Neural crest cell (in vitro differentiated cells): ENCODE data around the gene DGCR2. TPM values are rescaled to one million over a fixed set of nuclear protein-coding genes. Genes with fewer than 3 reads are reported as not detected.
A peak's percentile ranks its signal among the peaks of the same experiment; 100 is the strongest.
"Not testable (repeated sequence)": the region's sequence is repeated elsewhere in the genome, so short reads cannot be mapped to it uniquely, and the experiment has no call there.

ENCODE experiments used
- DNase-seq: peaks from one replicate; pipeline ENCODE4 v3.0.0; 2021; ENCODE audit warnings: low read depth, mixed read lengths, low spot score
- H3K27ac Mint-ChIP-seq: one replicate; pipeline ENCODE4 v1.8.0; 2021; ENCODE audit warnings: mild to moderate bottlenecking, mixed read lengths; ENCODE audit not compliant: unreplicated experiment
- H3K27me3 Mint-ChIP-seq: 2 replicates; pipeline ENCODE4 v1.8.0; 2021; ENCODE audit warnings: low read depth, mild to moderate bottlenecking, mixed read lengths
- H3K36me3 Mint-ChIP-seq: 2 replicates; pipeline ENCODE4 v1.8.0; 2021; ENCODE audit warnings: low read depth, mild to moderate bottlenecking, mixed read lengths
- H3K4me1 Mint-ChIP-seq: 2 replicates; pipeline ENCODE4 v1.8.0; 2021; ENCODE audit warnings: mixed read lengths
- H3K4me3 Mint-ChIP-seq: one replicate; pipeline ENCODE4 v1.8.0; 2021; ENCODE audit warnings: mild to moderate bottlenecking, mixed read lengths
- H3K9me3 Mint-ChIP-seq: 2 replicates; pipeline ENCODE4 v1.8.0; 2021; ENCODE audit warnings: mixed read lengths
- total RNA-seq: library from RNA; stranded (reverse); gene quantifications from 2 replicates; pipeline ENCODE4 v1.2.1, GENCODE V29; 2021
- TF ChIP-seq, protein P1 (sequence below): fragments of 200-600 bp; sonication (generic); conservative IDR thresholded peaks from 2 replicates; pipeline ENCODE4 v1.5.0; 2021; ENCODE audit warnings: antibody characterized with exemption, mild to moderate bottlenecking

The DGCR2 gene
- total RNA-seq, 1 donor from 2014 or later: 91.6 TPM

- DNase-seq: no peak
- TF ChIP-seq, protein P1, sequence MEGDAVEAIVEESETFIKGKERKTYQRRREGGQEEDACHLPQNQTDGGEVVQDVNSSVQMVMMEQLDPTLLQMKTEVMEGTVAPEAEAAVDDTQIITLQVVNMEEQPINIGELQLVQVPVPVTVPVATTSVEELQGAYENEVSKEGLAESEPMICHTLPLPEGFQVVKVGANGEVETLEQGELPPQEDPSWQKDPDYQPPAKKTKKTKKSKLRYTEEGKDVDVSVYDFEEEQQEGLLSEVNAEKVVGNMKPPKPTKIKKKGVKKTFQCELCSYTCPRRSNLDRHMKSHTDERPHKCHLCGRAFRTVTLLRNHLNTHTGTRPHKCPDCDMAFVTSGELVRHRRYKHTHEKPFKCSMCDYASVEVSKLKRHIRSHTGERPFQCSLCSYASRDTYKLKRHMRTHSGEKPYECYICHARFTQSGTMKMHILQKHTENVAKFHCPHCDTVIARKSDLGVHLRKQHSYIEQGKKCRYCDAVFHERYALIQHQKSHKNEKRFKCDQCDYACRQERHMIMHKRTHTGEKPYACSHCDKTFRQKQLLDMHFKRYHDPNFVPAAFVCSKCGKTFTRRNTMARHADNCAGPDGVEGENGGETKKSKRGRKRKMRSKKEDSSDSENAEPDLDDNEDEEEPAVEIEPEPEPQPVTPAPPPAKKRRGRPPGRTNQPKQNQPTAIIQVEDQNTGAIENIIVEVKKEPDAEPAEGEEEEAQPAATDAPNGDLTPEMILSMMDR: no peak
- Mint-ChIP-seq H3K4me1 (peaks cover 20% of the 10 kb centered on the region), H3K9me3 (no peaks in the 10 kb centered on the region), H3K36me3 (no peaks in the 10 kb centered on the region), H3K4me3 (peak overlapping the region; percentile 69), H3K27me3 (peaks cover 81% of the 10 kb centered on the region), H3K27ac (no peak overlapping the region)
Measured at GRCh38 chr22:19167106-19167869, 45.1 kb upstream of the DGCR2 start.

DNA sequence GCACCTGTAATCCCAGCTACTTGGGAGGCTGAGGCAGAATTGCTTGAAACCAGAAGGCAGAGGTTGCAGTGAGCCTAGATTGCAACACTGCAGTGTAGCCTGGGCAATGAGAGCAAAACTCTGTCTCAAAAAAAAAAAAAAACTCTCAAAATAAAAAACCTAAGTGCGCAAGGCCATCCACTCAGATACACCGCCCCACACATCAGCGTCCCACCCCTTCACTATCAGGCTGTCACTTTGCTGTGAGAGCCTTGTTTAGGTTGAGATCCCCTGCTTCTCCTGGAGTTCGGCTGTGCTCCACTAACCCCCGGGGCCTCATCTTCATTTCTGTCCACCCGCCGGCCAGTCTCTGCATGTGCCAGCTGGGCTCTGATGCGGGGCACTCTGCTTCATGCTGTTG, 44.2 kb upstream of the DGCR2 start:
- Mint-ChIP-seq H3K27ac (no peak overlapping the region), H3K4me3 (no peak overlapping the region), H3K9me3 (no peaks in the 10 kb centered on the region), H3K36me3 (no peaks in the 10 kb centered on the region), H3K27me3 (peaks cover 84% of the 10 kb centered on the region), H3K4me1 (peaks cover 16% of the 10 kb centered on the region)
- TF ChIP-seq, protein P1: no peak
- no peak for DNase-seq

- Mint-ChIP-seq H3K27me3 (peaks cover 77% of the 10 kb centered on the region), H3K4me1 (peaks cover 9% of the 10 kb centered on the region), H3K36me3 (no peaks in the 10 kb centered on the region), H3K27ac (no peak overlapping the region), H3K4me3 (no peak overlapping the region), H3K9me3 (no peaks in the 10 kb centered on the region)
- no peak for DNase-seq
- TF ChIP-seq, protein P1: no peak
Measured at GRCh38 chr22:19164425-19164824, 42.2 kb upstream of the DGCR2 start.

DNA sequence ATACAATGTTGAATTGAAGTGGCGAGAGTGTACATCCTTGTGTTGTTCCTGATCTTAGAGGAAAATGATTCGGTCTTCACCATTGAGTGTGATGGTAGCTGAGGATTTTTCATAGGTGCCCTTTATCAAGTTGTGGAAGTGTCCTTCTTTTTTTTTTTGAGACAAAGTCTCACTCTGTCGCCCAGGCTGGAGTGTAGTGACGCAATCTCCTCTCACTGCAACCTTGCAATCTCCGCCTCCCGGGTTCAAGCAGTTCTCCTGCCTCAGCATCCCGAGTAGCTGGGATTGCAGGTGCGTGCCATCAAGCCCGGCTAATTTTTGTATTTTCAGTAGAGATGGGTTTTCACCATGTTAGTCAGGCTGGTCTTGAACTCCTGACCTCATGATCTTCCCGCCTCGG, 36.4 kb upstream of the DGCR2 start:
- not testable (repeated sequence) for H3K4me3 Mint-ChIP-seq, H3K9me3 Mint-ChIP-seq, DNase-seq, H3K36me3 Mint-ChIP-seq, H3K27ac Mint-ChIP-seq, H3K4me1 Mint-ChIP-seq
- H3K27me3 Mint-ChIP-seq: peaks cover 63% of the 10 kb centered on the region

- H3K4me1 Mint-ChIP-seq, H3K4me3 Mint-ChIP-seq, H3K9me3 Mint-ChIP-seq, H3K27ac Mint-ChIP-seq, H3K36me3 Mint-ChIP-seq, DNase-seq: not testable (repeated sequence)
- H3K27me3 Mint-ChIP-seq: peaks cover 72% of the 10 kb centered on the region
Measured at GRCh38 chr22:19156109-19156508, 33.9 kb upstream of the DGCR2 start.

GRCh38 chr22:19152942-19153883, 31.0 kb upstream of the DGCR2 start:
- no peaks in the 10 kb centered on the region for H3K4me1 Mint-ChIP-seq
- DNase-seq: no peak
- TF ChIP-seq, protein P1: no peak
- peaks cover 6% of the 10 kb centered on the region for H3K36me3 Mint-ChIP-seq
- no peak overlapping the region for H3K27ac Mint-ChIP-seq
- no peaks in the 10 kb centered on the region for H3K9me3 Mint-ChIP-seq
- H3K4me3 Mint-ChIP-seq: no peak overlapping the region
- H3K27me3 Mint-ChIP-seq: peaks cover 70% of the 10 kb centered on the region
